GM10266 (cell line): Measurements from ENCODE around the gene AHNAK.

Experiments
- DNase-seq: peaks from one replicate; pipeline ENCODE4 v3.0.0; 2012; ENCODE audit errors: extremely low spot score
- CTCF ChIP-seq: IDR thresholded peaks from 2 replicates; pipeline ENCODE4 v1.5.1; 2012; ENCODE audit warnings: mild to moderate bottlenecking, low read depth; ENCODE audit not compliant: control insufficient read depth, insufficient read depth; ENCODE audit errors: missing control alignments

AHNAK gene

GRCh38 chr11:62534779-62535545 is 11.6 kb downstream of the AHNAK start:
- TF ChIP-seq CTCF: no peak
- no peak for DNase-seq

- TF ChIP-seq CTCF: no peak
- no peak for DNase-seq
Observed at GRCh38 chr11:62532096-62532495, 14.5 kb downstream of the AHNAK start.

- DNase-seq: no peak
- TF ChIP-seq CTCF: no peak
Observed at GRCh38 chr11:62516736-62517371, 29.8 kb downstream of the AHNAK start.

- TF ChIP-seq CTCF: no peak
- peak; percentile 34 for DNase-seq
Observed at GRCh38 chr11:62514151-62514550, 32.5 kb downstream of the AHNAK start.

GRCh38 chr11:62513626-62514025 is 33.0 kb downstream of the AHNAK start:
- DNase-seq: no peak
- no peak for TF ChIP-seq CTCF

- no peak for DNase-seq
- no peak for TF ChIP-seq CTCF
Observed at GRCh38 chr11:62512961-62513360, 33.6 kb downstream of the AHNAK start.
